ENCODE results near the gene CDON.

The CDON gene

GRCh38 chr11:126082251-126083109 lies 19.8 kb upstream of the CDON start:
- no peak for DNase-seq

GRCh38 chr11:126081915-126082250 lies 19.2 kb upstream of the CDON start:
- DNase-seq: no peak

GRCh38 chr11:126080161-126080941 lies 17.7 kb upstream of the CDON start:
- DNase-seq: no peak

GRCh38 chr11:126079621-126080124 lies 17.0 kb upstream of the CDON start:
- DNase-seq: no peak

- no peak for DNase-seq
Observed at GRCh38 chr11:126076641-126077040, 14.0 kb upstream of the CDON start.

- no peak for DNase-seq
Observed at GRCh38 chr11:126072801-126073594, 10.3 kb upstream of the CDON start.

- no peak for DNase-seq
Observed at GRCh38 chr11:126072141-126072741, 9.6 kb upstream of the CDON start.

- DNase-seq: no peak
Observed at GRCh38 chr11:126063507-126063852, 814 bp upstream of the CDON start.

- DNase-seq: peak; percentile 74
Observed at GRCh38 chr11:126061707-126062678, 673 bp downstream of the CDON start.

GRCh38 chr11:126060757-126061171 lies 1.9 kb downstream of the CDON start:
- DNase-seq: no peak

- DNase-seq: no peak
Observed at GRCh38 chr11:126059238-126059781, 3.4 kb downstream of the CDON start.

- no peak for DNase-seq
Observed at GRCh38 chr11:126058105-126058874, 4.4 kb downstream of the CDON start.

- DNase-seq: no peak
Observed at GRCh38 chr11:126054882-126055281, 7.8 kb downstream of the CDON start.

GRCh38 chr11:126054408-126054807 lies 8.3 kb downstream of the CDON start:
- no peak for DNase-seq

GRCh38 chr11:126053415-126054286 lies 9.0 kb downstream of the CDON start:
- DNase-seq: no peak

- no peak for DNase-seq
Observed at GRCh38 chr11:126051117-126051516, 11.5 kb downstream of the CDON start.

GRCh38 chr11:126049159-126049558 lies 13.5 kb downstream of the CDON start:
- no peak for DNase-seq

- no peak for DNase-seq
Observed at GRCh38 chr11:126048197-126048596, 14.5 kb downstream of the CDON start.

GRCh38 chr11:126046570-126047195 lies 16.0 kb downstream of the CDON start:
- no peak for DNase-seq
